Liver (tissue), 9 donors: ENCODE measurements around the gene PCNT. TPM values are rescaled to one million over a fixed set of nuclear protein-coding genes. Genes with fewer than 3 reads are reported as not detected.

Experiments used
- DNase-seq: peaks from one replicate; pipeline ENCODE4 v3.0.0-alpha.2; 2017; ENCODE audit warnings: low spot score
- H3K27ac ChIP-seq, 2 donors: one replicate each; pipeline ENCODE4 v1.7.0; 2013; ENCODE audit warnings: inconsistent platforms in 2 of 2, low read length in 2 of 2, control low read depth in 1 of 2, low read depth in 1 of 2, mild to moderate bottlenecking in 1 of 2
- H3K27me3 ChIP-seq, 4 donors: one replicate each; pipeline versions ENCODE4 v1.6.1 to v1.7.0; 2013; ENCODE audit warnings: low read length in 3 of 4, inconsistent platforms in 1 of 4, mild to moderate bottlenecking in 1 of 4, moderate library complexity in 1 of 4; ENCODE audit not compliant: control insufficient read depth in 4 of 4, insufficient read depth in 4 of 4
- H3K36me3 ChIP-seq, 4 donors: one replicate each; pipeline versions ENCODE4 v1.6.1 to v1.7.0; 2013; ENCODE audit warnings: low read length in 3 of 4, mild to moderate bottlenecking in 3 of 4, low read depth in 1 of 4, moderate library complexity in 1 of 4; ENCODE audit not compliant: control insufficient read depth in 4 of 4, insufficient read depth in 3 of 4
- H3K4me1 ChIP-seq, 4 donors: one replicate each; pipeline versions ENCODE4 v1.6.1 to v1.7.0; 2013; ENCODE audit warnings: low read length in 3 of 4, mild to moderate bottlenecking in 3 of 4, moderate library complexity in 1 of 4; ENCODE audit not compliant: control insufficient read depth in 4 of 4, insufficient read depth in 4 of 4
- H3K4me3 ChIP-seq, 3 donors: one replicate each; pipeline versions ENCODE4 v1.6.1 to v1.7.0; 2013; ENCODE audit warnings: low read length in 3 of 3, control low read depth in 1 of 3, low read depth in 1 of 3, mild to moderate bottlenecking in 1 of 3
- H3K9ac ChIP-seq, 2 donors: one replicate each; pipeline ENCODE4 v1.7.0; 2013; ENCODE audit warnings: low read length in 2 of 2, mild to moderate bottlenecking in 2 of 2, moderate library complexity in 2 of 2, control low read depth in 1 of 2, low read depth in 1 of 2
- H3K9me3 ChIP-seq, 4 donors: one replicate each; pipeline versions ENCODE4 v1.6.1 to v1.7.0; 2013; ENCODE audit warnings: low read length in 3 of 4; ENCODE audit not compliant: control insufficient read depth in 4 of 4
- CTCF ChIP-seq: fragments of 150-350 bp; IDR thresholded peaks from 2 replicates; pipeline ENCODE4 v1.5.1; 2017; ENCODE audit warnings: improper control_type of control experiment, low read depth, low read length; ENCODE audit not compliant: missing input control
- FOXA1 ChIP-seq: IDR thresholded peaks from 2 replicates; pipeline ENCODE4 v1.6.1; 2016; ENCODE audit warnings: antibody characterized with exemption
- FOXA2 ChIP-seq: IDR thresholded peaks from 2 replicates; pipeline ENCODE4 v1.6.1; 2016; ENCODE audit warnings: antibody characterized with exemption
- HNF4A ChIP-seq, 2 donors: conservative IDR thresholded peaks; 2 replicates each; pipeline ENCODE4 v1.6.1; 2016; ENCODE audit warnings: antibody characterized with exemption in 2 of 2, mild to moderate bottlenecking in 2 of 2
- HNF4G ChIP-seq: IDR thresholded peaks from 2 replicates; pipeline ENCODE4 v1.6.1; 2016; ENCODE audit warnings: antibody characterized with exemption
- JUND ChIP-seq, 2 donors: IDR thresholded peaks; 2 replicates each; pipeline ENCODE4 v1.6.1; 2016; ENCODE audit warnings: antibody characterized with exemption in 2 of 2
- MAX ChIP-seq: IDR thresholded peaks from 2 replicates; pipeline ENCODE4 v1.6.1; 2016; ENCODE audit warnings: antibody characterized with exemption
- RAD21 ChIP-seq, 2 donors: IDR thresholded peaks; 2 replicates each; pipeline ENCODE4 v1.6.1; 2016; ENCODE audit warnings: antibody characterized with exemption in 2 of 2, mild to moderate bottlenecking in 2 of 2
- REST ChIP-seq: IDR thresholded peaks from 2 replicates; pipeline ENCODE4 v1.6.1; 2016; ENCODE audit warnings: antibody characterized with exemption, mild to moderate bottlenecking
- RXRA ChIP-seq, 2 donors: IDR thresholded peaks; 2 replicates each; pipeline ENCODE4 v1.6.1; 2017 to 2018; ENCODE audit warnings: antibody characterized with exemption in 2 of 2, mild to moderate bottlenecking in 1 of 2
- SP1 ChIP-seq: IDR thresholded peaks from 2 replicates; pipeline ENCODE4 v1.6.1; 2018; ENCODE audit warnings: antibody characterized with exemption, mild to moderate bottlenecking
- TAF1 ChIP-seq: conservative IDR thresholded peaks from 2 replicates; pipeline ENCODE4 v1.6.1; 2016; ENCODE audit warnings: antibody characterized with exemption, mild to moderate bottlenecking
- YY1 ChIP-seq: IDR thresholded peaks from 2 replicates; pipeline ENCODE4 v1.6.1; 2016; ENCODE audit warnings: antibody characterized with exemption, mild to moderate bottlenecking
- ZBTB33 ChIP-seq: IDR thresholded peaks from 2 replicates; pipeline ENCODE4 v1.6.1; 2016; ENCODE audit warnings: antibody characterized with exemption
- WGBS: extraction: QIAGEN DNeasy Blood & Tissue Kit; methylation state at CpG from one replicate; pipeline ENCODE4 v1.1.7; 2013; 5-methylcytosine and 5-hydroxymethylcytosine counted together
- polyA plus RNA-seq, 2 donors: library from polyadenylated mRNA; stranded (reverse) in 1 of 2; unstranded in 1 of 2; fragments of 200-250 nt in 1 of 2; fragments of >200 nt in 1 of 2; fragmentation: Nextera tagmentation in 1 of 2; extraction: Ambion mirVana in 1 of 2; gene quantifications; one replicate each; pipeline versions ENCODE4 v1.2.1 to v1.2.3, GENCODE V29; 2013 to 2015
- total RNA-seq, 2 donors: library from RNA; depleted of rRNA; stranded (reverse); fragments of >200 nt; gene quantifications; one replicate each; pipeline ENCODE4 v1.2.3, GENCODE V29; 2014
- donor health status: healthy.
- donor health status: healthy.
- donor health status: healthy.
- donor health status: healthy.
- donor health status: healthy.

The PCNT gene
- total and polyA plus RNA-seq, 4 donors = 6.7 to 36.8 (median 15.2) TPM

GRCh38 chr21:46340998-46341397 is 17.0 kb downstream of the PCNT start:
- no peaks in the 10 kb centered on the region for H3K4me1 ChIP-seq
- TF ChIP-seq FOXA2 (no peak), RXRA (IDR thresholded peaks at IDR 0.05) (no peak), JUND (IDR thresholded peaks at IDR 0.05) (no peak), HNF4A (conservative IDR thresholded peaks at IDR 0.05) (no peak), TAF1 (no peak), FOXA1 (no peak)
- no peak for DNase-seq
- H3K36me3 ChIP-seq = peaks cover 2 to 27% (median 12%) of the 10 kb centered on the region in 4 donors
- H3K27ac ChIP-seq = no peak overlapping the region
- H3K4me3 ChIP-seq = no peak overlapping the region
- no peak overlapping the region for H3K9ac ChIP-seq
- no peaks in the 10 kb centered on the region for H3K27me3 ChIP-seq
- WGBS = 97% methylated on average over 8 of the region's 8 CpGs
- no peaks in the 10 kb centered on the region for H3K9me3 ChIP-seq

GRCh38 chr21:46344219-46344915 is 20.4 kb downstream of the PCNT start:
- no peaks in the 10 kb centered on the region for H3K9me3 ChIP-seq
- H3K4me1 ChIP-seq = no peaks in the 10 kb centered on the region
- no peak overlapping the region for H3K9ac ChIP-seq
- whole genome bisulfite sequencing = 93% methylated on average over 20 of the region's 20 CpGs
- H3K27me3 ChIP-seq = no peaks in the 10 kb centered on the region
- H3K27ac ChIP-seq = no peak overlapping the region
- DNase-seq = no peak
- no peak for TF ChIP-seq FOXA1
- TF ChIP-seq TAF1 = no peak
- no peak for TF ChIP-seq ZBTB33
- TF ChIP-seq FOXA2 = no peak
- TF ChIP-seq CTCF = no peak
- no peak for TF ChIP-seq SP1
- no peak for TF ChIP-seq JUND (IDR thresholded peaks at IDR 0.05)
- no peak for TF ChIP-seq RAD21 (IDR thresholded peaks at IDR 0.05)
- TF ChIP-seq MAX = no peak
- TF ChIP-seq HNF4G = no peak
- no peak overlapping the region for H3K4me3 ChIP-seq
- H3K36me3 ChIP-seq = peaks cover 3 to 27% (median 16%) of the 10 kb centered on the region in 4 donors

- no peaks in the 10 kb centered on the region for H3K27me3 ChIP-seq
- no peak overlapping the region for H3K4me3 ChIP-seq
- no peak overlapping the region for H3K9ac ChIP-seq
- H3K27ac ChIP-seq = no peak overlapping the region
- TF ChIP-seq JUND (IDR thresholded peaks at IDR 0.05) (no peak), HNF4G (no peak), TAF1 (no peak), REST (no peak), HNF4A (conservative IDR thresholded peaks at IDR 0.05) (no peak), YY1 (no peak), SP1 (no peak), FOXA2 (no peak), RAD21 (IDR thresholded peaks at IDR 0.05) (no peak), CTCF (no peak)
- no peaks in the 10 kb centered on the region for H3K4me1 ChIP-seq
- WGBS = 97% methylated on average over 14 of the region's 14 CpGs
- H3K9me3 ChIP-seq = no peaks in the 10 kb centered on the region
- DNase-seq = no peak
- H3K36me3 ChIP-seq = peaks cover 8 to 39% (median 19%) of the 10 kb centered on the region in 4 donors
Measured at GRCh38 chr21:46345861-46346260, 21.9 kb downstream of the PCNT start.
